Measurements from ENCODE around the gene CAPZA1. TPM values are rescaled to one million over a fixed set of nuclear protein-coding genes. Genes with fewer than 3 reads are reported as not detected.

Gene CAPZA1
- total RNA-seq, 1 experiment from 2014 or later = 108 TPM

DNA sequence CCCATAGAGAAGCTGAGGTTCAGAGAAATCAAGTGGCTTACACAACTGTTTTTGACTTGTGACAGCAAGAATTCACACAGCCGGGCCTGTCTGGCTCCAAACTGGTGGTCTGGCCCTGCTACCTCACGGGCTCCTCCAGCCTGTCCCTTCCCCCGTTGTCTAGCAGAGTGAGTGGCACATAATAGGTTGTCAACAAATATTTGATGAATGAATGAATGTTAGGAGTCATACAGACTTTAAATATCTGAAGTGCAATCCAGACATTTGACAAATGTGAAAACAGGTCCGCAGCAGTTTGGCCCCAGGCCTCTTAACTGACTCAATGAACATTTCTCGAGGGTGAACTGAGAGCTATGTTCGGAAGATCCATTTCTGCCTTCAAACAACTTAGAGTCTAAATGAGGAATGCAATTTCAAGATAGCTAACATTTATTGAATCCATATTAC is 88.4 kb downstream of the CAPZA1 start:
- Histone ChIP-seq H3K23ac (ENCODE audit: insufficient read length, low read depth, low read length) (no peak overlapping the region), H3K79me2 (ENCODE audit: insufficient read depth, low read length) (no peaks in the 10 kb centered on the region), H3K4me2 (ENCODE audit: insufficient read depth, insufficient read length, low read length) (peak overlapping the region; percentile 66), H2BK15ac (ENCODE audit: low read depth, low read length) (no peak overlapping the region), H3K18ac (ENCODE audit: insufficient read length, low read depth, low read length) (no peak overlapping the region), H2BK20ac (ENCODE audit: low read depth, low read length, poor library complexity, severe bottlenecking) (no peak overlapping the region), H3K9ac (ENCODE audit: extremely low read depth, insufficient read length, low read length) (no peak overlapping the region), H3K4me1 (ENCODE audit: insufficient read depth, low read length) (peaks cover 13% of the 10 kb centered on the region), H2BK120ac (ENCODE audit: low read depth, low read length, poor library complexity, severe bottlenecking) (no peak overlapping the region), H3K14ac (ENCODE audit: insufficient read depth, low read length) (no peak overlapping the region), H3K4ac (ENCODE audit: low read depth, low read length) (no peak overlapping the region), H3K27me3 (ENCODE audit: insufficient read depth, low read length) (peaks cover 4% of the 10 kb centered on the region; the same call in 1 of the 2 replicates), H4K8ac (replicated peaks; ENCODE audit: insufficient read length, low read depth, low read length) (no peak overlapping the region), H2BK12ac (ENCODE audit: insufficient read length, low read depth, low read length) (no peak overlapping the region), H2BK5ac (ENCODE audit: insufficient read length, low read length) (no peak overlapping the region), H3K56ac (ENCODE audit: insufficient read length, low read depth, low read length) (no peak overlapping the region), H4K20me1 (ENCODE audit: control insufficient read depth, insufficient read depth, insufficient read length) (no peaks in the 10 kb centered on the region), H4K91ac (ENCODE audit: insufficient read length, low read depth, low read length) (no peak overlapping the region), H3T11ph (ENCODE audit: low read length) (no peak overlapping the region), H2AK5ac (ENCODE audit: insufficient read length, low read length) (no peak overlapping the region), H3K23me2 (ENCODE audit: insufficient read length, low read depth, low read length, poor library complexity, severe bottlenecking) (peaks cover 13% of the 10 kb centered on the region), H3K79me1 (ENCODE audit: insufficient read depth, low read depth, low read length, poor library complexity, severe bottlenecking) (no peaks in the 10 kb centered on the region), H3K9me3 (ENCODE audit: control insufficient read depth, low read depth, low read length) (no peaks in the 10 kb centered on the region), H4K5ac (ENCODE audit: insufficient read length, low read depth, low read length) (no peak overlapping the region), H3K27ac (ENCODE audit: insufficient read length, low read depth, low read length) (no peak overlapping the region), H2AFZ (ENCODE audit: low read length) (no peak overlapping the region)
- WGBS (ENCODE audit: extremely low coverage, insufficient read length, low lambda C conversion rate) = no CpG with 5 or more reads among the region's 6 CpGs
- peaks cover 52% of the 10 kb centered on the region for H3K27me3 Mint-ChIP-seq (ENCODE audit: low read depth)
- H3K4me1 Mint-ChIP-seq = peaks cover 58 to 66% of the 10 kb centered on the region in 2 experiments
- peak overlapping the region; percentile 72 to 79 for H3K4me3 Mint-ChIP-seq
- H3K36me3 Mint-ChIP-seq (ENCODE audit: insufficient read depth in 1 of 3, low read depth in 3 of 3) = peaks cover 13 to 25% (median 22%) of the 10 kb centered on the region in 3 experiments
- no peaks in the 10 kb centered on the region; a peak in 1 of 5 replicates for H3K9me3 Mint-ChIP-seq
- no peak overlapping the region for H3K27ac Mint-ChIP-seq
- no peak for TF ChIP-seq CTCF (conservative IDR thresholded peaks at IDR 0.05)
- no peak for DNase-seq

All from H9 (cell line).